ENCODE data around the gene FBXO27. TPM values are rescaled to one million over a fixed set of nuclear protein-coding genes. Genes with fewer than 3 reads are reported as not detected.

FBXO27 gene
- total and polyA plus RNA-seq, 2 of the 8 experiments (the other 6 are each of a cell fraction or from before 2014, with no cell fraction given), result 10.9 to 25.5 TPM

DNA sequence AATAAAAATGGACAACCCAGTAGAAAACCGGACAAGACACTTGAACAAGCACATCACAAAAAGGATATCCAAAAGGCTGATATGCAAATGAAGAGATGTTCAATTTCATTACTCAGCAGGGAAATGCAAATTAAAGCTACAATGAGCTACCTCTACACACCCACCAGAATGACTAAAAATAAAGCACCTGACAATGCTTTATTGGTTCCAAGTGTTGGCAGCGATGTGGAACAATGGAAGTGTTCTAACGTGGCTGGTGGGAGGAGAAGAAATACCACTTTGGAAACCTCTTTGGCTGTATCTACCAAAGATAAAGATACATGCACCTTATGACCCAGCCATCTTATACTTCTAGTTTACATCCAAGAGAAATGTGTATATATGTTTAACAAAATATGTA is 48.1 kb upstream of the FBXO27 start:
- DNase-seq (ENCODE audit: low read depth in 1 of 2, low spot score in 2 of 2), result no peak
- H3K27me3 ChIP-seq (replicated peaks in 1 of 4; ENCODE audit: control insufficient read depth in 3 of 4, extremely low read depth in 1 of 4, insufficient read depth in 3 of 4, low read length in 3 of 4), result peaks cover 3 to 30% (median 26%) of the 10 kb centered on the region in 4 experiments
- no peak overlapping the region for H3K9ac ChIP-seq (replicated peaks in 1 of 4; ENCODE audit: extremely low read depth in 1 of 4, low read depth in 3 of 4, low read length in 3 of 4)
- no peaks in the 10 kb centered on the region for H3K79me1 ChIP-seq (ENCODE audit: low read depth, low read length)
- H3K14ac ChIP-seq (ENCODE audit: insufficient read length), result no peak overlapping the region
- ChIA-PET CTCF (ENCODE audit: partially characterized antibody) (interaction anchor here (0.9 to 1.6 kb wide), 3 partner anchors 16 to 104 kb away, joined by 3 to 5 read pairs (median 3); no protein-coding TSS in a partner anchor), POLR2A (ENCODE audit: partially characterized antibody) (interaction anchor here (1.1 kb wide), 1 partner anchor 10 kb away, joined by 5 read pairs; no protein-coding TSS in a partner anchor)
- H3K23ac ChIP-seq (ENCODE audit: insufficient read length), result no peak overlapping the region
- H2BK120ac ChIP-seq (replicated peaks; ENCODE audit: low read depth, low read length), result no peak overlapping the region
- H2BK15ac ChIP-seq (ENCODE audit: low read length), result no peak overlapping the region
- H2AK5ac ChIP-seq (ENCODE audit: low read depth, low read length), result no peak overlapping the region
- H3K4me1 ChIP-seq (replicated peaks in 1 of 4; ENCODE audit: control insufficient read depth in 3 of 4, insufficient read depth in 4 of 4, low read length in 3 of 4), result peaks cover 0 to 8% (median 2%) of the 10 kb centered on the region in 4 experiments; a peak in 3 of 7 replicates
- no peak overlapping the region for H3K27ac ChIP-seq (ENCODE audit: low read depth, low read length)
- no peaks in the 10 kb centered on the region for H3K79me2 ChIP-seq (ENCODE audit: control insufficient read depth in 1 of 2, insufficient read depth in 2 of 2, low read length in 2 of 2)
- H2AFZ ChIP-seq (ENCODE audit: low read length), result no peak overlapping the region
- no peak overlapping the region for H3K4me3 ChIP-seq (ENCODE audit: extremely low read depth in 1 of 4, insufficient read depth in 2 of 4, low read depth in 3 of 4, low read length in 4 of 4)
- H3K4ac ChIP-seq (replicated peaks; ENCODE audit: insufficient read length, low read depth, low read length), result no peak overlapping the region
- peaks cover 4% of the 10 kb centered on the region; the same call in 1 of the 2 replicates for H3K23me2 ChIP-seq (ENCODE audit: low read depth, low read length)
- no peak overlapping the region for H4K91ac ChIP-seq (replicated peaks; ENCODE audit: insufficient read length, low read length)
- H2BK20ac ChIP-seq (ENCODE audit: low read length), result no peak overlapping the region
- H4K20me1 ChIP-seq (replicated peaks in 1 of 2; ENCODE audit: control insufficient read depth in 1 of 2, insufficient read depth in 2 of 2, low read length in 2 of 2), result no peaks in the 10 kb centered on the region
- no peak overlapping the region for H3K18ac ChIP-seq (ENCODE audit: extremely low read depth, low read length)
- no peak overlapping the region for H2BK12ac ChIP-seq (ENCODE audit: low read depth, low read length)
- FAIRE-seq, result no peak
- no peak overlapping the region for H4K5ac ChIP-seq (ENCODE audit: insufficient read length, low read depth, low read length)
- H3K36me3 ChIP-seq (ENCODE audit: control insufficient read depth in 2 of 4, insufficient read depth in 4 of 4, low read length in 3 of 4), result no peaks in the 10 kb centered on the region
- H4K8ac ChIP-seq (ENCODE audit: extremely low read depth, insufficient read depth, low read length), result no peak overlapping the region
- no peaks in the 10 kb centered on the region for H3K9me3 ChIP-seq (ENCODE audit: insufficient read depth in 2 of 2, low read depth in 1 of 2, low read length in 1 of 2)
- H3K4me2 ChIP-seq (ENCODE audit: insufficient read depth in 1 of 2, low read depth in 2 of 2, low read length in 2 of 2), result no peak overlapping the region
- H2BK5ac ChIP-seq (ENCODE audit: low read depth, low read length), result no peak overlapping the region
- H3K56ac ChIP-seq (replicated peaks; ENCODE audit: insufficient read length, low read depth, low read length), result no peak overlapping the region
- WGBS, 2 experiments (ENCODE audit: extremely low coverage in 1 of 2, insufficient coverage in 1 of 2, insufficient read length in 1 of 2, insufficient replicate concordance in 2 of 2, low coverage in 1 of 2, low lambda C conversion rate in 2 of 2, missing lambda C conversion rate in 1 of 2), result 77% methylated on average over 3 of the region's 3 CpGs; no CpG with 5 or more reads in 1 of the 2 experiments
- TF ChIP-seq EZH2 (IDR thresholded peaks at IDR 0.05; ENCODE audit: low read depth, low read length, severe bottlenecking), result no peak
- no peak for TF ChIP-seq KDM1A (IDR thresholded peaks at IDR 0.05; ENCODE audit: borderline replicate concordance, low read length)
- no peak for TF ChIP-seq TCF12 (IDR thresholded peaks at IDR 0.05; ENCODE audit: low read depth, low read length)
- TF ChIP-seq EGR1 (IDR thresholded peaks at IDR 0.05; ENCODE audit: borderline replicate concordance, low read depth, low read length), result no peak
- TF ChIP-seq HDAC2 (IDR thresholded peaks at IDR 0.05; ENCODE audit: borderline replicate concordance in 1 of 2, low read depth in 2 of 2, low read length in 2 of 2), result no peak
- TF ChIP-seq POLR2A (IDR thresholded peaks at IDR 0.05; ENCODE audit: control extremely low read depth in 1 of 2, low read depth in 2 of 2, low read length in 2 of 2), result no peak
- TF ChIP-seq POU5F1 (IDR thresholded peaks at IDR 0.05; ENCODE audit: low read depth, low read length), result no peak
- TF ChIP-seq MAFK (IDR thresholded peaks at IDR 0.05; ENCODE audit: low read depth, low read length), result no peak
- TF ChIP-seq PHF8 (conservative IDR thresholded peaks at IDR 0.05; ENCODE audit: low read depth, low read length), result no peak
- no peak for TF ChIP-seq TAF1 (IDR thresholded peaks at IDR 0.05; ENCODE audit: low read depth, low read length)
- no peak for TF ChIP-seq JUND (IDR thresholded peaks at IDR 0.05; ENCODE audit: low read length)
- no peak for TF ChIP-seq BCL11A (IDR thresholded peaks at IDR 0.05; ENCODE audit: low read depth in 2 of 2, low read length in 2 of 2)
- no peak for TF ChIP-seq SP2 (IDR thresholded peaks at IDR 0.05; ENCODE audit: low read length)
- TF ChIP-seq SRF (IDR thresholded peaks at IDR 0.05; ENCODE audit: low read depth, low read length), result no peak
- no peak for TF ChIP-seq CEBPB (IDR thresholded peaks at IDR 0.05; ENCODE audit: low read depth, low read length)
- no peak for TF ChIP-seq BACH1 (IDR thresholded peaks at IDR 0.05; ENCODE audit: low read length)

All from H1 (cell line).